ACC112 (cell line): ENCODE results near the gene ROBO4.

ENCODE experiments used
- H2AFZ ChIP-seq: fragments of 200-600 bp; sonication (generic); one replicate; pipeline ENCODE4 v1.6.0; 2017; ENCODE audit warnings: antibody characterized with exemption, low read length; ENCODE audit not compliant: unreplicated experiment
- H3K27ac ChIP-seq: fragments of 200-600 bp; sonication (generic); 2 replicates; pipeline ENCODE4 v1.5.1; 2014; ENCODE audit warnings: low read depth, mild to moderate bottlenecking, antibody characterized with exemption, low read length, moderate library complexity
- H3K27me3 ChIP-seq: fragments of 200-600 bp; sonication (generic); 2 replicates; pipeline ENCODE4 v1.6.1; 2014; ENCODE audit warnings: mild to moderate bottlenecking, antibody characterized with exemption, low read length, moderate library complexity, mixed read lengths; ENCODE audit not compliant: insufficient read depth
- H3K36me3 ChIP-seq: fragments of 200-600 bp; sonication (generic); 2 replicates; pipeline ENCODE4 v1.6.1; 2016; ENCODE audit warnings: mild to moderate bottlenecking, antibody characterized with exemption, low read length, moderate library complexity, mixed read lengths; ENCODE audit not compliant: insufficient read depth
- H3K4me1 ChIP-seq: fragments of 200-600 bp; sonication (generic); one replicate; pipeline ENCODE4 v1.6.1; 2016; ENCODE audit warnings: low read length, mixed read lengths; ENCODE audit not compliant: insufficient read depth, unreplicated experiment, control insufficient read depth
- H3K4me3 ChIP-seq: fragments of 200-600 bp; sonication (generic); 2 replicates; pipeline ENCODE4 v1.5.1; 2014; ENCODE audit warnings: mild to moderate bottlenecking, low read depth, low read length
- H3K79me2 ChIP-seq: fragments of 200-600 bp; sonication (generic); one replicate; pipeline ENCODE4 v1.6.0; 2016; ENCODE audit warnings: low read length; ENCODE audit not compliant: control insufficient read depth, unreplicated experiment, insufficient read depth

The ROBO4 gene

GRCh38 chr11:124937336-124937935 is 39.8 kb upstream of the ROBO4 start:
- no peak overlapping the region for H3K27ac ChIP-seq
- no peaks in the 10 kb centered on the region for H3K79me2 ChIP-seq
- no peak overlapping the region for H3K4me3 ChIP-seq
- H3K27me3 ChIP-seq, result no peaks in the 10 kb centered on the region
- H2AFZ ChIP-seq, result no peak overlapping the region
- H3K36me3 ChIP-seq, result no peaks in the 10 kb centered on the region
- peaks cover 17% of the 10 kb centered on the region for H3K4me1 ChIP-seq

- no peaks in the 10 kb centered on the region for H3K27me3 ChIP-seq
- H3K4me1 ChIP-seq, result peaks cover 17% of the 10 kb centered on the region
- H3K79me2 ChIP-seq, result no peaks in the 10 kb centered on the region
- peak within 1 kb of the TSS; percentile 40; the same call in 1 of the 2 replicates for H3K4me3 ChIP-seq
- peak within 1 kb of the TSS; percentile 52 for H3K27ac ChIP-seq
- no peaks in the 10 kb centered on the region for H3K36me3 ChIP-seq
- H2AFZ ChIP-seq, result peak within 1 kb of the TSS; percentile 67
These were observed 38.2 kb upstream of the ROBO4 start, which contains the start of gene HEPACAM for GRCh38 chr11:124935548-124936514. TSS of gene HEPACAM (minus strand) at chr11:124936047. CDS start at chr11:124936006, 41 bp downstream.

- Histone ChIP-seq H3K79me2 (no peaks in the 10 kb centered on the region), H3K4me3 (peak overlapping the region; percentile 40; the same call in 1 of the 2 replicates), H3K36me3 (no peaks in the 10 kb centered on the region), H3K27me3 (no peaks in the 10 kb centered on the region), H3K4me1 (peaks cover 17% of the 10 kb centered on the region), H2AFZ (peak overlapping the region; percentile 67), H3K27ac (peak overlapping the region; percentile 52)
These were observed 37.3 kb upstream of the ROBO4 start for GRCh38 chr11:124934862-124935547.

- Histone ChIP-seq H2AFZ (no peak overlapping the region), H3K79me2 (no peaks in the 10 kb centered on the region), H3K4me1 (peaks cover 17% of the 10 kb centered on the region), H3K27ac (no peak overlapping the region), H3K27me3 (no peaks in the 10 kb centered on the region), H3K4me3 (no peak overlapping the region), H3K36me3 (no peaks in the 10 kb centered on the region)
These were observed 33.1 kb upstream of the ROBO4 start for GRCh38 chr11:124930799-124931198.

- no peaks in the 10 kb centered on the region for H3K79me2 ChIP-seq
- no peak overlapping the region for H3K4me3 ChIP-seq
- no peaks in the 10 kb centered on the region for H3K27me3 ChIP-seq
- no peaks in the 10 kb centered on the region for H3K36me3 ChIP-seq
- H3K27ac ChIP-seq, result no peak overlapping the region
- peaks cover 4% of the 10 kb centered on the region for H3K4me1 ChIP-seq
- no peak overlapping the region for H2AFZ ChIP-seq
These were observed 31.4 kb upstream of the ROBO4 start for GRCh38 chr11:124928942-124929665.

GRCh38 chr11:124923296-124923695 is 25.6 kb upstream of the ROBO4 start:
- Histone ChIP-seq H3K4me3 (no peak overlapping the region), H3K36me3 (no peaks in the 10 kb centered on the region), H3K27ac (no peak overlapping the region), H3K4me1 (no peaks in the 10 kb centered on the region), H3K27me3 (no peaks in the 10 kb centered on the region), H3K79me2 (no peaks in the 10 kb centered on the region), H2AFZ (no peak overlapping the region)

GRCh38 chr11:124922831-124923230 is 25.2 kb upstream of the ROBO4 start:
- Histone ChIP-seq H3K36me3 (no peaks in the 10 kb centered on the region), H2AFZ (no peak overlapping the region), H3K27me3 (no peaks in the 10 kb centered on the region), H3K4me1 (no peaks in the 10 kb centered on the region), H3K4me3 (no peak overlapping the region), H3K27ac (no peak overlapping the region), H3K79me2 (no peaks in the 10 kb centered on the region)

- Histone ChIP-seq H3K27me3 (no peaks in the 10 kb centered on the region), H3K79me2 (no peaks in the 10 kb centered on the region), H3K4me3 (peak overlapping the region; percentile 65), H2AFZ (peak overlapping the region; percentile 87), H3K36me3 (no peaks in the 10 kb centered on the region), H3K27ac (no peak overlapping the region), H3K4me1 (peaks cover under 1% of the 10 kb centered on the region)
These were observed 23.4 kb upstream of the ROBO4 start for GRCh38 chr11:124920870-124921609.

- Histone ChIP-seq H3K27ac (no peak overlapping the region), H3K4me3 (peak overlapping the region; percentile 65), H3K36me3 (no peaks in the 10 kb centered on the region), H3K4me1 (peaks cover 6% of the 10 kb centered on the region), H3K79me2 (no peaks in the 10 kb centered on the region), H3K27me3 (no peaks in the 10 kb centered on the region), H2AFZ (peak overlapping the region; percentile 87)
These were observed 22.7 kb upstream of the ROBO4 start for GRCh38 chr11:124920356-124920755.
